ENCODE measurements around the gene GSTA4.
"Not testable (repeated sequence)": the region's sequence is repeated elsewhere in the genome, so short reads cannot be mapped to it uniquely, and the experiment has no call there.

Gene GSTA4

GRCh38 chr6:52975580-52975979, 19.5 kb downstream of the GSTA4 start:
- H3K27ac ChIP-seq (ENCODE audit: low read depth, low read length) = no peak overlapping the region
- no peaks in the 10 kb centered on the region for H3K9me3 ChIP-seq (ENCODE audit: insufficient read depth, low read depth, low read length)
- WGBS = 97% methylated on average over 2 of the region's 2 CpGs

GRCh38 chr6:52972989-52973388, 22.1 kb downstream of the GSTA4 start:
- no peak overlapping the region for H3K4me3 ChIP-seq (ENCODE audit: low read length)
- no peaks in the 10 kb centered on the region for H3K9me3 ChIP-seq (ENCODE audit: insufficient read depth, low read depth, low read length)
- H3K27me3 ChIP-seq (ENCODE audit: insufficient read depth, low read length) = no peaks in the 10 kb centered on the region
- H3K9ac ChIP-seq (ENCODE audit: low read depth, low read length) = no peak overlapping the region
- H3K36me3 ChIP-seq (ENCODE audit: insufficient read depth, low read length) = no peaks in the 10 kb centered on the region
- H3K4me1 ChIP-seq (ENCODE audit: insufficient read depth, low read length) = peaks cover 8% of the 10 kb centered on the region
- no peak overlapping the region for H3K27ac ChIP-seq (ENCODE audit: low read depth, low read length)

More at GRCh38 chr6:52975580-52975979, 19.5 kb downstream of the GSTA4 start:
- H3K36me3 ChIP-seq (ENCODE audit: insufficient read depth, low read length) = no peaks in the 10 kb centered on the region
- H3K4me3 ChIP-seq (ENCODE audit: low read length) = no peak overlapping the region
- H3K9ac ChIP-seq (ENCODE audit: low read depth, low read length) = no peak overlapping the region
- H3K27me3 ChIP-seq (ENCODE audit: insufficient read depth, low read length) = no peaks in the 10 kb centered on the region
- H3K4me1 ChIP-seq (ENCODE audit: insufficient read depth, low read length) = peaks cover 8% of the 10 kb centered on the region

GRCh38 chr6:52969359-52969758, 25.7 kb downstream of the GSTA4 start:
- no peak overlapping the region for H3K27ac ChIP-seq (ENCODE audit: low read depth, low read length)
- no peaks in the 10 kb centered on the region for H3K4me1 ChIP-seq (ENCODE audit: insufficient read depth, low read length)
- WGBS = 97% methylated on average over 2 of the region's 2 CpGs
- H3K9me3 ChIP-seq (ENCODE audit: insufficient read depth, low read depth, low read length) = no peaks in the 10 kb centered on the region
- no peaks in the 10 kb centered on the region for H3K36me3 ChIP-seq (ENCODE audit: insufficient read depth, low read length)
- H3K9ac ChIP-seq (ENCODE audit: low read depth, low read length) = no peak overlapping the region
- H3K4me3 ChIP-seq (ENCODE audit: low read length) = no peak overlapping the region
- H3K27me3 ChIP-seq (ENCODE audit: insufficient read depth, low read length) = no peaks in the 10 kb centered on the region

- no peaks in the 10 kb centered on the region for H3K4me1 ChIP-seq (ENCODE audit: insufficient read depth, low read length)
- no peak overlapping the region for H3K27ac ChIP-seq (ENCODE audit: low read depth, low read length)
- H3K9me3 ChIP-seq (ENCODE audit: insufficient read depth, low read depth, low read length) = peaks cover 8% of the 10 kb centered on the region; the same call in 1 of the 2 replicates
- 89% methylated on average over 3 of the region's 3 CpGs for WGBS
- H3K36me3 ChIP-seq (ENCODE audit: insufficient read depth, low read length) = no peaks in the 10 kb centered on the region
- no peak overlapping the region for H3K4me3 ChIP-seq (ENCODE audit: low read length)
- no peaks in the 10 kb centered on the region for H3K27me3 ChIP-seq (ENCODE audit: insufficient read depth, low read length)
- H3K9ac ChIP-seq (ENCODE audit: low read depth, low read length) = no peak overlapping the region
Measured at GRCh38 chr6:52966101-52966500, 29.0 kb downstream of the GSTA4 start.

GRCh38 chr6:52965380-52965779, 29.7 kb downstream of the GSTA4 start:
- 88% methylated on average over 4 of the region's 4 CpGs for WGBS
- Histone ChIP-seq H3K9me3 (ENCODE audit: insufficient read depth, low read depth, low read length) (peaks cover 8% of the 10 kb centered on the region; the same call in 1 of the 2 replicates), H3K9ac (ENCODE audit: low read depth, low read length) (no peak overlapping the region), H3K27me3 (ENCODE audit: insufficient read depth, low read length) (no peaks in the 10 kb centered on the region), H3K27ac (ENCODE audit: low read depth, low read length) (no peak overlapping the region), H3K4me3 (ENCODE audit: low read length) (no peak overlapping the region), H3K36me3 (ENCODE audit: insufficient read depth, low read length) (no peaks in the 10 kb centered on the region), H3K4me1 (ENCODE audit: insufficient read depth, low read length) (no peaks in the 10 kb centered on the region)

GRCh38 chr6:52964318-52964717, 30.8 kb downstream of the GSTA4 start:
- H3K4me3 ChIP-seq (ENCODE audit: low read length) = no peak overlapping the region
- no CpG with 5 or more reads among the region's 1 CpG for WGBS
- H3K9ac ChIP-seq (ENCODE audit: low read depth, low read length) = no peak overlapping the region
- H3K4me1 ChIP-seq (ENCODE audit: insufficient read depth, low read length) = no peaks in the 10 kb centered on the region
- H3K27ac ChIP-seq (ENCODE audit: low read depth, low read length) = no peak overlapping the region
- H3K36me3 ChIP-seq (ENCODE audit: insufficient read depth, low read length) = no peaks in the 10 kb centered on the region
- H3K27me3 ChIP-seq (ENCODE audit: insufficient read depth, low read length) = no peaks in the 10 kb centered on the region
- H3K9me3 ChIP-seq (ENCODE audit: insufficient read depth, low read depth, low read length) = peaks cover 8% of the 10 kb centered on the region; the same call in 1 of the 2 replicates

- no peak overlapping the region for H3K9ac ChIP-seq (ENCODE audit: low read depth, low read length)
- H3K36me3 ChIP-seq (ENCODE audit: insufficient read depth, low read length) = no peaks in the 10 kb centered on the region
- H3K4me1 ChIP-seq (ENCODE audit: insufficient read depth, low read length) = no peaks in the 10 kb centered on the region
- no peaks in the 10 kb centered on the region for H3K27me3 ChIP-seq (ENCODE audit: insufficient read depth, low read length)
- H3K4me3 ChIP-seq (ENCODE audit: low read length) = no peak overlapping the region
- H3K27ac ChIP-seq (ENCODE audit: low read depth, low read length) = no peak overlapping the region
- peaks cover 8% of the 10 kb centered on the region; the same call in 1 of the 2 replicates for H3K9me3 ChIP-seq (ENCODE audit: insufficient read depth, low read depth, low read length)
- 77% methylated on average over 5 of the region's 6 CpGs for WGBS
Measured at GRCh38 chr6:52962701-52963100, 32.4 kb downstream of the GSTA4 start.

GRCh38 chr6:52961022-52961421, 34.1 kb downstream of the GSTA4 start:
- not testable (repeated sequence) for H3K27ac ChIP-seq (ENCODE audit: low read depth, low read length); H3K9ac ChIP-seq (ENCODE audit: low read depth, low read length); H3K4me3 ChIP-seq (ENCODE audit: low read length); H3K4me1 ChIP-seq (ENCODE audit: insufficient read depth, low read length); H3K27me3 ChIP-seq (ENCODE audit: insufficient read depth, low read length); H3K36me3 ChIP-seq (ENCODE audit: insufficient read depth, low read length); H3K9me3 ChIP-seq (ENCODE audit: insufficient read depth, low read depth, low read length)
- 36% methylated on average over 10 of the region's 10 CpGs for WGBS

- H3K36me3 ChIP-seq (ENCODE audit: insufficient read depth, low read length); H3K9me3 ChIP-seq (ENCODE audit: insufficient read depth, low read depth, low read length); H3K9ac ChIP-seq (ENCODE audit: low read depth, low read length); H3K27ac ChIP-seq (ENCODE audit: low read depth, low read length); H3K27me3 ChIP-seq (ENCODE audit: insufficient read depth, low read length); H3K4me1 ChIP-seq (ENCODE audit: insufficient read depth, low read length); H3K4me3 ChIP-seq (ENCODE audit: low read length): not testable (repeated sequence)
- WGBS = 51% methylated on average over 8 of the region's 8 CpGs
Measured at GRCh38 chr6:52960211-52960610, 34.9 kb downstream of the GSTA4 start.

GRCh38 chr6:52958546-52959255, 36.4 kb downstream of the GSTA4 start:
- Histone ChIP-seq H3K4me3 (ENCODE audit: low read length) (no peak overlapping the region), H3K4me1 (ENCODE audit: insufficient read depth, low read length) (no peaks in the 10 kb centered on the region), H3K27me3 (ENCODE audit: insufficient read depth, low read length) (no peaks in the 10 kb centered on the region), H3K9ac (ENCODE audit: low read depth, low read length) (no peak overlapping the region), H3K9me3 (ENCODE audit: insufficient read depth, low read depth, low read length) (peaks cover 6% of the 10 kb centered on the region; the same call in 1 of the 2 replicates), H3K27ac (ENCODE audit: low read depth, low read length) (no peak overlapping the region), H3K36me3 (ENCODE audit: insufficient read depth, low read length) (no peaks in the 10 kb centered on the region)
- WGBS = 73% methylated on average over 7 of the region's 8 CpGs

GRCh38 chr6:52955871-52956270, 39.2 kb downstream of the GSTA4 start:
- H3K4me1 ChIP-seq (ENCODE audit: insufficient read depth, low read length) = no peaks in the 10 kb centered on the region

More at GRCh38 chr6:52955871-52956270, 39.2 kb downstream of the GSTA4 start:
- Histone ChIP-seq H3K9me3 (ENCODE audit: insufficient read depth, low read depth, low read length) (no peaks in the 10 kb centered on the region), H3K27me3 (ENCODE audit: insufficient read depth, low read length) (no peaks in the 10 kb centered on the region), H3K36me3 (ENCODE audit: insufficient read depth, low read length) (no peaks in the 10 kb centered on the region), H3K4me3 (ENCODE audit: low read length) (no peak overlapping the region), H3K9ac (ENCODE audit: low read depth, low read length) (no peak overlapping the region), H3K27ac (ENCODE audit: low read depth, low read length) (no peak overlapping the region)
- 87% methylated on average over 6 of the region's 7 CpGs for WGBS
